GM04504 (cell line): ENCODE results near the gene IGFBP6.

ENCODE experiments used
- DNase-seq: peaks from one replicate; pipeline ENCODE4 v3.0.0-alpha.2; 2012; ENCODE audit warnings: low read depth

IGFBP6 gene

GRCh38 chr12:53059434-53060063 lies 37.9 kb upstream of the IGFBP6 start:
- no peak for DNase-seq

- no peak for DNase-seq
Measured at GRCh38 chr12:53060064-53060720, 37.3 kb upstream of the IGFBP6 start.

GRCh38 chr12:53060721-53061276 lies 36.7 kb upstream of the IGFBP6 start:
- no peak for DNase-seq

DNA sequence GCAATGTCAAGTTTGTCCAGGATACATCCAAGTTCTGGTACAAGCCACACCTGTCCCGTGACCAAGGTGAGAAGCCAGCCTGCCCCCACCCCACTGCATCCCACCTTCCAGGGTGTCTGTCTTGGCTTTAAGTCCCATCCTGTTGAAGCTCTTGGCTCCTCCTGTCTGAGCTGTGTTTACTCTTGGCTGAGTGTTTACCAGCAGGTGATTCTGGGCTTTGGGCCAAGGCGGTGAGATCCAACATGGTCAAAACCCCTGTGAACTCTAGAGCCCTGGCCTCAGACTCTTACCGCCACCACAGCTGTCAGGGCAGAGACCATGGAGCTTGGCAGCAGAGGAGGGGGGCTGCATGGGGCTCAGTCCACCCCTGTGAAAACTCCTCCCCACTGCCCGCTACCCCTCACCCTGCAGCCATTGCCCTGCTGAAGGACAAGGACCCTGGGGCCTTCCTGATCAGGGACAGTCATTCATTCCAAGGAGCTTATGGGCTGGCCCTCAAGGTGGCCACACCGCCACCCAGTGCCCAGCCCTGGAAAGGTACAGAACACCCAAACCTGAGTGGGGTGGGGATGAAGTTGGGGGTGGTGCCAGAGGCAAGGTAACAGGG lies 36.0 kb upstream of the IGFBP6 start:
- no peak for DNase-seq

GRCh38 chr12:53062011-53062961 lies 35.2 kb upstream of the IGFBP6 start:
- DNase-seq = no peak

- no peak for DNase-seq
Measured at GRCh38 chr12:53062977-53063707, 34.3 kb upstream of the IGFBP6 start.

DNA sequence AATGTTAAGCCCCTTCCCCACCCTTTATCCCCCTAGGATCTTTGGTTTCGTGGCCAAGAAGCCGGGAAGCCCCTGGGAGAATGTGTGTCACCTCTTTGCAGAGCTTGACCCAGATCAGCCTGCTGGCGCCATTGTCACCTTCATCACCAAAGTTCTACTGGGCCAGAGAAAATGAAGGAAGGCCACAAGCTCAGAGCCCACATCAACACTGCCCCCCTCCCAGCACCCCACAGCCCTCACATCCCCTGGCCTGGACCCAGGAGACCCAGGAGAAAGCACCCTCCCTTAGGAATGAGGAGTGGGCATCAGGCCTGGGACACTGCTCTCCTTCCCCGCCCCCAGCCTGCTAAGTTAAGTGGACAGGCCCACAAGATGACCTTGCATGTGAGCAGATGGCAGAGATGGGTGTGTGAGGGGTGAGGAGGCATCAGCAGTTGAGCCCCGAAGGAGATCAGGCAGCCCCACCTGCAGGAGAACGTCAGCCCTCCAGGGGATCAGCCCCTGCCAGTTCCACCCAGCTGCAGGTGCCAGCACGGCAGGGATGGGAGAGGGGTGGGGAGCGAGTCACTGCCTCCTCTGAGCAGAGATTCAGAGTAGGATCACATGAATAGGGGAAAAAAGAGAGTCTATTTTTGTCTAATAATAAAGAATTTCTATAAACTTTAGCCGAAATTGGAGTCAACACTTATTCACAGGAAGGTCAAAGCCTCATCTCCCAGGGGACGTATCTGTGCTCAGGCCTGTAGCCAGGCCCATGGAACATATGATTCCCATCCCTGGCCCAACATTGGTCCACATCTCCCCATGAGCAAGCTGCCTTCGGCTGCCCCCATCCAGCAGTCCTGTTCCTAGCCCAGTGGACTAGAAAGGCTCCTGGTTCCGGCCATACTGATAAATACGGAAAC lies 33.5 kb upstream of the IGFBP6 start:
- DNase-seq = no peak

DNA sequence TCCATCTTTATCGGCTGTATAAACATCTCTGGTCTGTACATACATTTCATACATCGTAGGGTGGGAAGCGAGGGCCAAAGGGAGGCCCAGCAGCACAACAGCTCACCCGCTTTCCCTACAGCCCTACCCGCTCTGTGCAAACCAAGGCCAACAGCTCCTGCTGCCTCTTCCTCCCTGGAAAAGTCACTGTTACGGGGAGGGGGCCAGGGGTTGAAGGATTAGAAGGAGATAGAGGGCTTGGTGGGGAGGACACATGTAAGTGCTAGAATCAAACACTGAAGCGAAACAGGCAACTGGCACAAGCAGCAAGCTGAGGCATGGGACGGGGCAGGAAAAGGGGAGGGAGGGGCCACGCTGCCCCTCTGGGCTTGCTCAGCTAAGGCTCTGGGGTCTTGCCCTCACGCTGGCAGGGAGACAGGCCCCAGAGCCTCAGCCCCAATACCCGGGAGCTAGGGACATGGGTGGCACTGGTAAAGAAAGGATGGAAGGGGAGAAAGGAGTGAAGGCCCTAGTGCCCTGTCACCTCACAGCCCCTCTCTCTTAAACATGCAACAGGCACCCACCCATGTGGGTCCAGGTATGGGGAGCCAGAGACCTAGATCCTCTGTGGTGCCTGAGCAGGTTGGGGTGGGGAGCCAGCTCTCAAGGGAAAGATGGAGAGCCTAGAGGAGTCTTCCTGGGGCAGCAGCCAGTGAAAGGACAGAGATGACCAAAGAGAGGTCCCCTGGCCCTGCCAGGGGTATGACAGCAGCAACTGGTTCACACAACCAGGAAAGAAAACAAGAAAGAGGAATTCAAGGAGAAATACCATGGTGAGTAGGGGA lies 32.6 kb upstream of the IGFBP6 start:
- DNase-seq = no peak

DNA sequence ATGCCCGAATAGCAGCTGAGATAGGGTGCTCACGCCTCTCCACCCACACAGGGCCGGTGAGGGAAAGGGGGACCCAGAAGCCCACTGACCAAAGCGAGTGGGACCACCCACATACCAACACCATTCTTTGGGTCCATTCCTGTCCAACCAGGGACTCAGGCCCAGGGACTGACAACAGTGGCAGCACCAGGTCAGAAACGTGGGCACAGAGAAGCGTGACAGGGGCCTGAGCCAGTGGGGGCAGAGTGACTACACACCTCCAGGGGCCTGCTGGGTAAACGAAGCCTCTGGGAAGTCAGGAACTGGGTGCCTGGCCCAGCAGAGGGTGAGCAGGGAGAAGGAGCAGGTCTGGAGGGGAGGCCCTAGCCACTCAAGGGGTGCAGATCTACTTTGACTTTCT lies 32.0 kb upstream of the IGFBP6 start:
- DNase-seq = no peak

DNA sequence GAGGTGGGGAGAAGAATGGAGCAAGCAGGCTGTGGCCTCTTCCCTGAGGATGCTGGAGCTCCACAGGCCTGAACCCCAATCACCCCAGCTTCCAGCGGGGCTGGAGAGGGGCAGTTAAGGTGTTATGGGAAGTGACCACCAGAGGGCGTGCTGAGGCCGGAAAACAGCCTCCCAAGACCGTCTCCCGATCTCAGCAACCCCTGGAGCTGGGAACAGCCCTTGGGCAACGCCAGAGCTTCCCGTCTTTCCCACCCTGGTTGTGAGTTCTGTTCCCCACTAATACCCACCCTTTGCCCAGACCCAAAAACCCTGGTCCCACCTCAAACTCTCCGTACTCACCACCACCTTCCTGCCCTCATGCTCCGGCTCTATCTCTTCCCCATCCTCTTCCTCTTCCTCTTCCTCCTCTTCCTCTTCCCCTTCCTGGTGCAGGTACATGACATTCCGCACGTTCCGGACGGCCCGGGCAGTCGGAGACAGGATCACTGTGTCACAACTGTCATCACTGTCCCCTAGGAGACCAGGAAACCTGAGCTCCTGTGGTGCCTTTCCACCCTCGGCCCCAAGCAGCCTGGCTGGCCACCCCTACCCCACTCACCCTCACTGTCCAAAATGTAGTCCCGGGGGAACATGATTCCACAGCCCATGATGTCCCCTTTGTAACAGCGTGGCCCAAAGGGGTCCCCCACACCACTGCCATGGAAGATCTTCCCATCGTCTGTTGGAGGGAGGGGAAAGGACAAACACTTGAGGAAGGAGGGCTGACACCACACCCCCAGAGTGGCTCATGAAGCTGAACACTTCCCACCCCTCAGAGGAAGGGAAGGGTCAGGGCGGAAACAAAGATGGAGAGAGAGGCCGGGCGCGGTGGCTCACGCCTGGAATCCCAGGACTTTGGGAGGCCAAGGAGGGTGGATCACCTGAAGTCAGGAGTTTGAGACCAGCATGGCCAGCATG lies 31.2 kb upstream of the IGFBP6 start:
- DNase-seq = peak; percentile 65

DNA sequence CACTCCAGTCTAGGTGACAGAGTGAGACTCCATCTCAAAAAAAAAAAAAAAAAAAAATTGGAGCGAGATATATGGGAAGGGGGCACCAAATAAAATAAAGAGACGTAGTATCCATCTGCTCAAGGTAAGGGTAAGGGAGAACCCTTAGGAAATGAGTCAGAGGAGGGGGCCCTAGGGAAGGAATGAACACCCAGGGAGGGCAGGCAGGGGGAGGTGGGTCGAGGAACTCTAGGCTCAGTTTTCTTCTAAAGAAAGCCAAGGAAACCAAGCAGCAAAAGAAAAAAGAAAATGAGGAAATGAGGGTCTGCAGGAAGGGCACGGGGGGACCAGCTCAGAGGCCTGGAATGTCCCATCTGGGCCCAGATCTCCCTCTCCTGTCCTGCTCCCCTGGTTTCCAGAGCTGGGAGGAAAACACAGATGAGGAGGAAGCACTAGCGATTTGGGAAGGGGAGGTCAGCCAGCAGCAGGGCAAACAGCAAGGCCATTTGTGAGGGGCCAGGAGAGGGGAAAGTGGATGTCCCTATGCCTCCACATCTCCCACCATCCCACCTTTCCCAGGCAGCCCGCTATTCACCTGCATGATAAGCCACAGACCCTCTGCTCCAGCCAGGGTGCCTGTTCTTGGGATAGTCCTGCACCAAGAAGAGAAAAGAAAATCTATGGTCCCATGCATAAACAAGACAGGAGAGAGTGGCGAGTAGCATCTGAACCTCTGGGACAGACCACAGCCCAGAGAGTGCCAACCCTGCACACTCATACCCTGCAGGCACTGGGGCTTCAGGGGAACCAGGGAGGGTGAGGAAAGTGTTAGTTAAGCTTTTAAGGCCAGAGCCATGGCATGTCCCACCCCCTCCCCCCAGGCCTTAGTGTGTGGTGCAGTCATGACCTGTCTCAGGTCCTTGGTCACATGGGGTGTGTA lies 30.1 kb upstream of the IGFBP6 start:
- DNase-seq = no peak

- no peak for DNase-seq
Measured at GRCh38 chr12:53067993-53068770, 29.3 kb upstream of the IGFBP6 start.

- no peak for DNase-seq
Measured at GRCh38 chr12:53068811-53069585, 28.5 kb upstream of the IGFBP6 start.

GRCh38 chr12:53069621-53070410 lies 27.7 kb upstream of the IGFBP6 start:
- DNase-seq = no peak
